A673 (cell line): Measurements from ENCODE around the gene SLC2A14. TPM values are rescaled to one million over a fixed set of nuclear protein-coding genes. Genes with fewer than 3 reads are reported as not detected.
"Not testable (repeated sequence)": the region's sequence is repeated elsewhere in the genome, so short reads cannot be mapped to it uniquely, and the experiment has no call there.

Experiments used
- BruUV-seq: library from RNA; stranded (reverse); fragments of 400-500 nt; replicated peaks from 2 replicates; lab custom pipeline; 2021; lab: Mats Ljungman, UMichigan
- CTCF ChIA-PET: fragments of 300-600 bp; sonication (Branson Sonifier 250); formaldehyde crosslinking; loops from one replicate; lab custom pipeline; 2022; ENCODE audit warnings: antibody characterized with exemption; lab: Charles Lee
- POLR2A ChIA-PET: fragments of 300-600 bp; sonication (Branson Sonifier 250); formaldehyde crosslinking; loops from one replicate; lab custom pipeline; 2022; ENCODE audit warnings: antibody characterized with exemption; ENCODE audit not compliant: low non-redundant PET; lab: Charles Lee
- DNase-seq: peaks from one replicate; pipeline ENCODE4 v3.0.0-alpha.2; 2015; ENCODE audit warnings: low spot score
- H3K27ac ChIP-seq: fragments of 200-600 bp; sonication (generic); 2 replicates; pipeline ENCODE4 v1.5.1; 2016; ENCODE audit warnings: mixed run types, low read depth, mild to moderate bottlenecking, mixed read lengths, antibody characterized with exemption, low read length; ENCODE audit not compliant: poor library complexity, severe bottlenecking
- H3K27me3 ChIP-seq: fragments of 200-600 bp; sonication (generic); replicated peaks from 2 replicates; pipeline ENCODE4 v1.6.1; 2017; ENCODE audit warnings: mixed run types, low read depth, mild to moderate bottlenecking, mixed read lengths, antibody characterized with exemption, low read length; ENCODE audit not compliant: insufficient read depth, poor library complexity
- H3K36me3 ChIP-seq: fragments of 200-600 bp; sonication (generic); 2 replicates; pipeline ENCODE4 v1.6.1; 2016; ENCODE audit warnings: mixed run types, mild to moderate bottlenecking, mixed read lengths, antibody characterized with exemption, low read length; ENCODE audit not compliant: insufficient read depth, poor library complexity, severe bottlenecking
- H3K4me1 ChIP-seq: fragments of 200-600 bp; sonication (generic); 2 replicates; pipeline ENCODE4 v1.6.1; 2017; ENCODE audit warnings: mixed run types, mild to moderate bottlenecking, mixed read lengths, antibody characterized with exemption, low read length; ENCODE audit not compliant: insufficient read depth, poor library complexity, severe bottlenecking
- H3K4me3 ChIP-seq: fragments of 200-600 bp; sonication (generic); 2 replicates; pipeline ENCODE4 v1.5.1; 2016; ENCODE audit warnings: low read depth, mixed run types, mild to moderate bottlenecking, mixed read lengths, low read length; ENCODE audit not compliant: poor library complexity, severe bottlenecking
- H3K9me3 ChIP-seq: fragments of 200-600 bp; sonication (generic); 2 replicates; pipeline ENCODE4 v1.6.1; 2016; ENCODE audit warnings: mixed run types, low read depth, mild to moderate bottlenecking, mixed read lengths, antibody characterized with exemption, low read length; ENCODE audit not compliant: poor library complexity, severe bottlenecking
- CTCF ChIP-seq: fragments of 300-800, 200-600 bp; sonication (generic); conservative IDR thresholded peaks from 2 replicates; pipeline ENCODE4 v1.5.1; 2017; ENCODE audit warnings: low read depth, mild to moderate bottlenecking, antibody characterized with exemption, low read length, moderate library complexity, mixed read lengths
- EZH2 ChIP-seq: fragments of 200-600 bp; sonication (generic); IDR thresholded peaks from 2 replicates; pipeline ENCODE4 v1.6.1; 2017; ENCODE audit warnings: borderline replicate concordance, low read depth, mild to moderate bottlenecking, mixed read lengths, antibody characterized with exemption, low read length; ENCODE audit not compliant: poor library complexity, severe bottlenecking
- intact Hi-C: fragments of 100-400 bp; cut with micrococcal nuclease; formaldehyde crosslinking; loops from one replicate; pipeline ENCODE4 v1.10.0; 2022; ENCODE audit not compliant: unreplicated experiment
- total RNA-seq: library from RNA; stranded (reverse); gene quantifications from 2 replicates; pipeline ENCODE4 v1.2.3, GENCODE V29; 2021

The SLC2A14 gene
- total RNA-seq, 1 experiment from 2014 or later = 0.09 TPM

GRCh38 chr12:7907009-7907408 lies 34.3 kb upstream of the SLC2A14 start:
- ChIA-PET CTCF (interaction anchor here (0.5 to 0.7 kb wide), 3 partner anchors 46 to 170 kb away, joined by 3 to 5 read pairs (median 4); no protein-coding TSS in a partner anchor), POLR2A (interaction anchor here (0.6 kb wide), 1 partner anchor 11 kb away, joined by 3 read pairs; no protein-coding TSS in a partner anchor)
- TF ChIP-seq CTCF = peak; percentile 55
- no peak for TF ChIP-seq EZH2
- H3K4me3 ChIP-seq = no peak overlapping the region
- DNase-seq = peak; percentile 73
- peaks cover 20% of the 10 kb centered on the region for H3K4me1 ChIP-seq
- H3K9me3 ChIP-seq = no peaks in the 10 kb centered on the region
- H3K27me3 ChIP-seq = no peaks in the 10 kb centered on the region
- BruUV-seq = no TSS peak
- intact Hi-C loops = no loop called here
- H3K36me3 ChIP-seq = no peaks in the 10 kb centered on the region
- no peak overlapping the region for H3K27ac ChIP-seq

- H3K36me3 ChIP-seq, H3K9me3 ChIP-seq, H3K27me3 ChIP-seq, intact Hi-C loops, H3K4me3 ChIP-seq, DNase-seq, BruUV-seq: not testable (repeated sequence)
- peaks cover 20% of the 10 kb centered on the region for H3K4me1 ChIP-seq
- peak overlapping the region; percentile 81 for H3K27ac ChIP-seq
- ChIA-PET POLR2A (interaction anchor here (0.6 kb wide), 1 partner anchor 12 kb away, joined by 3 read pairs; no protein-coding TSS in a partner anchor), CTCF (interaction anchor here (0.5 to 1.4 kb wide), 3 partner anchors 27 to 46 kb away, joined by 3 to 8 read pairs (median 4); no protein-coding TSS in a partner anchor)
These were observed 33.6 kb upstream of the SLC2A14 start for GRCh38 chr12:7906303-7906702.

GRCh38 chr12:7905600-7906125 lies 32.9 kb upstream of the SLC2A14 start:
- H3K4me1 ChIP-seq = peaks cover 20% of the 10 kb centered on the region
- POLR2A ChIA-PET, BruUV-seq, H3K9me3 ChIP-seq, H3K36me3 ChIP-seq, H3K27me3 ChIP-seq: not testable (repeated sequence)
- DNase-seq = peak; percentile 76
- H3K27ac ChIP-seq = peak overlapping the region; percentile 81
- intact Hi-C loops = loop anchor here (2.0 kb wide), 1 partner anchor 45 kb away; no protein-coding TSS in a partner anchor
- H3K4me3 ChIP-seq = peak overlapping the region; percentile 16
- CTCF ChIA-PET = interaction anchor here (1.2 to 1.4 kb wide), 2 partner anchors 28 to 46 kb away, joined by 3 to 8 read pairs; no protein-coding TSS in a partner anchor

GRCh38 chr12:7905071-7905470 lies 32.4 kb upstream of the SLC2A14 start:
- H3K27ac ChIP-seq = peak overlapping the region; percentile 81
- peak overlapping the region; percentile 16 for H3K4me3 ChIP-seq
- no peaks in the 10 kb centered on the region for H3K9me3 ChIP-seq
- H3K27me3 ChIP-seq = no peaks in the 10 kb centered on the region
- peak; percentile 83 for DNase-seq
- H3K4me1 ChIP-seq = peaks cover 20% of the 10 kb centered on the region
- POLR2A ChIA-PET = interaction anchor here (0.7 kb wide), 1 partner anchor 991 kb away, joined by 3 read pairs; no protein-coding TSS in a partner anchor
- H3K36me3 ChIP-seq = no peaks in the 10 kb centered on the region
- BruUV-seq = no TSS peak
- intact Hi-C loops = loop anchor here (2.0 kb wide), 1 partner anchor 44 kb away; no protein-coding TSS in a partner anchor
- CTCF ChIA-PET = interaction anchor here (0.6 to 1.4 kb wide), 2 partner anchors 18 to 28 kb away, joined by 3 to 8 read pairs; no protein-coding TSS in a partner anchor
- no peak for TF ChIP-seq CTCF
- TF ChIP-seq EZH2 = no peak

GRCh38 chr12:7902416-7902815 lies 29.7 kb upstream of the SLC2A14 start:
- POLR2A ChIA-PET, H3K27ac ChIP-seq, CTCF ChIA-PET, DNase-seq, H3K27me3 ChIP-seq, H3K36me3 ChIP-seq, H3K9me3 ChIP-seq, BruUV-seq, intact Hi-C loops, H3K4me3 ChIP-seq: not testable (repeated sequence)
- peaks cover 20% of the 10 kb centered on the region for H3K4me1 ChIP-seq
